H4 (cell line): ENCODE results near the gene GYPC. TPM values are rescaled to one million over a fixed set of nuclear protein-coding genes. Genes with fewer than 3 reads are reported as not detected.
"Not testable (repeated sequence)": the region's sequence is repeated elsewhere in the genome, so short reads cannot be mapped to it uniquely, and the experiment has no call there.

Experiments used
- DNase-seq: peaks from one replicate; pipeline ENCODE4 v3.0.0-alpha.2; 2015; ENCODE audit warnings: low spot score
- total RNA-seq: library from RNA; depleted of rRNA; stranded (reverse); fragments of >200 nt; shearing (Covaris generic); gene quantifications from 2 replicates; pipeline ENCODE4 v1.2.3, GENCODE V29; 2014; rRNA removed

GYPC gene, protein sequence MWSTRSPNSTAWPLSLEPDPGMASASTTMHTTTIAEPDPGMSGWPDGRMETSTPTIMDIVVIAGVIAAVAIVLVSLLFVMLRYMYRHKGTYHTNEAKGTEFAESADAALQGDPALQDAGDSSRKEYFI
- total RNA-seq, result 72.3 and 84.6 TPM in 2 replicates

DNA sequence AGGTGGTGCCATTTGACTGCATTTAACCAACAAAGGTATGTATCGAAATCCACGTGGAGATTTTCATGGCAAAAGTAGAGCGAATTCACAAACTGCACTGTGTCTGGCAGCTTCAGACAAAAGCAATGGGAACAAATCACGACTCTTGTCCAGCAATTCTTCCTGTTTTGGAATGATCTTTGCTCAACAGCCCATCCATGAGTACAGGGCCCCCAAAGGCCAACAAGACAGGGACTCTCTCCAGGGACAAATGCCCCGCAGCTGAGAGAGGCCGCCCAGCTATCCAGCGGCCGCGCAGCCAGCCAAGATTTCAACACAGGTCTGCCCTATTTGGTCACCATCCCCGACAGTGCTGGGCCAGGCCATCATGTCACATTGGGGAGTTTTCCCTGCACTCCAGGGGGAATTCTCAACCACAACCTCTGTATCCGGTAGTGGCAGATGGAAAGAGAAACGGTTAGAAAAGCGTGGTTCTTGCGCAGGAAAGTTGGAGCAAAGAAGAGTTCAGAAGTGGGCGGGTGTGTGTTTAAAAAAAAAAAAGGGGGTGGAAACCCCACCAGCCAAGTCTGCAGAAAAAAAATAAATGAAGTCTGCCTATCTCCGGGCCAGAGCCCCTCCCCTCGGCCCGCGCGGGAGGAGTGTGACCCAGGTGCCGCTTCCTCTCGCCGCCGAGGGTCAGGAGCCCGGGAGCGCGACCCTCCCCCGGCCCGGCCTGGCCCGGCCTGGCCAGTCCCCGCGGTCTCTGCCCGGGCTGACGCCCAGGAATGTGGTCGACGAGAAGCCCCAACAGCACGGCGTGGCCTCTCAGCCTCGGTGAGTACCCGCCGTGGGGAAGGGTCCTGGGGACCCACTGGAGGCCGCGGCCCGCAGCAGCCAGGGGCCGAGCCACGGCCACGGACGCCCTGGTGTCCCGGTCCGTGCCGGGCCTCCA lies at the start of gene GYPC:
TSS of gene GYPC (plus strand) at position 659 of the 931 bp plus-strand sequence. CDS start at position 765, 106 bp downstream.
- peak; percentile 71 for DNase-seq

DNA sequence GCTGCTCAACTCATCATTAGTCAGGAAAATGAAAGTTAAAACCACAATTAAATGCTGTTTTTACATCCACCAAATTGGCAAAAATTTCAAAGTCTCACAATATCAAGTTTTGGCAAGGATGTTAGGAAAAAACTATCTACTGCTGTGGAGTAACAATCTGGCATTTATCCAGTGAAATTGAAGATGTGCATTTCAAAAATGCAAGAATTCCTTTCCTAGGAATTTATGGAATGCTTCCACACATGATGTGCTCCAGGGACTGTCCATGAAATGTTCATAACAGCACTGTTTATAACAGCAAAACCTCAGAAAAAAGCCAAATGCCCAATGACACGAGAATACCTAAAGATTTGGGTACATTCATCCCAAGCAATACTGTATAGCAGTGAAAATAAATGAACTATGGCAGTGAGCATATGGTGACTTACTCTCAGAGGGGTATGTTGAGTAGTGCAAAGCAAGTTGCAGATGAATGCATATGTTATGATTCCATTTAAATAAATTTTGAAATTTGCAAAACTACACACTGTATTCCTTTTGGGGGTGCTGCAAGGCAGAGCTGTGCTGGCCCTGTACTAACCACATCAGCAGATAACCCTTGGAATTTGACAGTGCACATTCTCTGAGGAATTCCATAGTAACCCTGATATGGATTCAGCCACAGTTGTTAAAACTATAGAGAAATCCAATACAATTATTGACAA lies 41.3 kb upstream of the GYPC start:
- DNase-seq, result no peak

DNA sequence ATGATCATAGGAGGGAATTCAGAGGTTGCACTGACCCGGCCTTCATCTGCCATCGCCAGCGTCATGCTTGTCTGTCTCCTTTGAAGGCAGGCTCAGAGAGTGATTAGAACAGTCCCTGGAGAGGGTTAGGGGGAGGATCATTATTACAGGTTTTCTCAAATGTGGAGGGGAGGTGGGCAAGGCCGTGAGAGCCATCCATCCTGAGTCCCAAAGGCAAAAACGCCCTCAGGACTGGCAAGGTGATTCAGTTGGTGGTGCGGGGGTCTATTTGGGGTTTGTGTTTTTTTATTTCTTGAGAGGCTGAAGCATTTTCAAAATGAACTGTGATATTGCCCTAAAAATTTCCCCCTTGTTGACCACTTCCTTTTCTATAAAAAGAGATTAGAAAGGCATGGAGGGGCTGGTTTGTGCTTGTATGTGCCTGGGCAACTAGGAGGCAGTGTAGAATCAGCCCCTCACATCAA lies 39.3 kb upstream of the GYPC start:
- no peak for DNase-seq

DNA sequence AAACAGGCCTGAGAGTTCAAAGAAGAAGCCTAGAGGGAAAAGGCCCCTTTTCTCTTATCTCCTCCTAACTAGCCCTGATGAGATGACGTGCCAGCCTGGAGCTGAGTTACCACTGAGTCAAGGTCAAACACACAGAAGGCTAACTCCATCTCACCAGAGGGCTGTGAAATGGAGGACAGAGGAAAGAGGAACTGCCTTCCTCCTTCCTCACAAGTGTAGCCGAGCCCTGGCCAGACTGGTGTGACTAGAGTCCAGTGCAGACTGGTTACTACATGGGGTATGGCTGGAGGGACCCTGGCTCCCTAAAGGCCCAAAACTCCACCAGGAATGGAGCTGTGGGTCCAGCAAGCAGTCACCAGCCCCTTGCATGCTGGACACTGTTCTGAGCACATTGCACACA lies 35.7 kb upstream of the GYPC start:
- no peak for DNase-seq

DNA sequence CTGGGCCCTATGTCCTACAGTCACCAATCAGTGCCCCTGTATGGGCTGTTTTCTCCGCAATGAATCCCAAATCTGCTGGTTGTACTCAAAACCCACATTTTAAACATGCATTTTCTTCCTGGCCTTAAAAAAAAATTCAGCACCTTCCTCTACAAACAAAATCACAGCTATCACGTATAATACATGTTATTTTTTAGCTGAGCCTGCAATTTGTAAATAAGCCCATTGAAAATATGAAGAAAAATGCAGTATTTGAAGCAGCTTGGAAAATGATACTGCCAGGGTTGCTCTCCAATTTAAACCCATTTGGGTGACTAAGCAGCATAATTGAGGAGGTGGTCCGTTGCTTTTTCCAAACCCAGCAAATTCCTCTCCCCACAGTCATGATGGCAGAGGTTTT lies 33.0 kb upstream of the GYPC start:
- no peak for DNase-seq

DNA sequence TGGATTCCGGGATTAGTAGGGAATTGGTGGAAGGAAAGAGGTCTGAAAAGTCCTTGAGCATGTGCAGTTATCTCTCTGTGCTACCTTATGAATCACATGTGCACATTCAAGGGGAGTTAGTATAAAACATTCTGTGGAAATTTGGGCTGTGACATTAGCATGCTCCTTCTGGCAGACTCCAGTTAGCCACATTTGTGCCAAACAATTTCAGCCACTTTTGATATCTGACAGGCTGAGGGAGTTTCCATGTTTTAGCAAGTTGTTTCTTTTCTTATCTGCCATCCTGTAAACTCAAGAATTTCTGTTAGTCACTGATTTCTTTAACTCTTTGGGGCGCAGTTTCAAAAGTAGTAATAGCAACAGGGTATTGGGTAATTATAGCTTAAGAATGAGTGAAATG lies 28.3 kb upstream of the GYPC start:
- no peak for DNase-seq

DNA sequence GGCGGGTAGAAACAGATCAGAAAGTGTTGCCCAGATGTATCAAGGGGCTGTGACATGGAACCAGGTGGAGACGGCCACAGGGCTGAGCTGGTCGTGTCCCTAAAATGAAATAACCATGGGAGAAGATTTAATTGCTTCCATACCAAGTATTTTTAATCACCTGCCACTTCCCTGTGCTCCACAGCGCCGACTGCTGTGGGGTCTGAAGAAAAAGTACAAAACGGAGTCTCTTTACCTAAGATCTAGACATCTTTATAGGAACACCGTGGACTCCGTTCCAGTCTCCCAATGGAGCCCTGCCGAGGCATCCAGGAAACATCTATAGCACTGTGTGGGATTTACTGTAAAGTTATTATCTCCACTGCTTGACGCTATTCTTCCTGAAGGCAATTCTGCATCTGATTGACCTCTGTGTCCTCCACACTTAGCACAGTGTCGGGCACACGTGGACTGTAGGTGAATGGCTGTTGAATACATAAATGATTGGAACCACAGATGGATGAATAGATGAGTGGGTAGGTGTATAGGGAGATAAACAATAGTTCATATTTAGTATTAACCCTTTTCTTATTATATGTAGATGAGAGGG lies 21.6 kb upstream of the GYPC start:
- DNase-seq, result peak; percentile 14

DNA sequence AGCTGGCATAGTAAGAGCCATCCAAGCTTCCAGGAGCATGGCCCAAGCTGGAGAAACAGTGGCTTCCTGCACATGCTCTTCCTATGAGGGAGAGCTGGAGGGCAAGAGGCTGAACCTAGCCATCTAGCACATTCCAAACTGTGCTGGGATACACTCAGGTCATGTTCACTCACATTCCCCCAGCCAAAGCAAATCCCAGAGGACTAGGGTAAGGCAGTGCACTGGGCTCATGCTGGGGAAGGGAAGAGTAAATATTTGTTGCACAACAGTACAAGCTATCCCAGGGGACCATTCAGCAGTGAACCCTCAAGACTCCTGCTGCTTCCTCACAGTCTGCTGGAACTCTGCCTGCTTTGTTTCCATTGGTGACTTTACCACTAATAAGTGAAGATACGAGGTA lies 20.7 kb upstream of the GYPC start:
- no peak for DNase-seq

DNA sequence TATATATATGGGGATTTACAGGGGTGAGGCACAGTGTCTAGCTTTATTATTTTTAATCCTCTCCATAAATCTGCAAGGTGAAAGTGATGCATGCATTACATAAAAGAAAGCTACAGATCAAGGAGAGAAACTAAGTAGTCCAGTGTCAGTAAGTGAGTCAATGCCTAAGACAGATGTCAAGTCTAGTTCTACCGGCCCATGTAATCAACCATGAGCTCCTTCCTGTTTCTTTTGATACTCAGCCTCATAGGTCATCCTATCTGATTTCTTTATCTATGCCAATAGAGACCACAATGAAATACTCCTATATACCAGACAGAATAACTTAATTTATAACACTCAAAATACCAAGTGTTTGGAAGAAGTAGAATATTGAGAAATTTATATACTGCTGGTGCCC lies 20.2 kb upstream of the GYPC start:
- DNase-seq, result no peak

DNA sequence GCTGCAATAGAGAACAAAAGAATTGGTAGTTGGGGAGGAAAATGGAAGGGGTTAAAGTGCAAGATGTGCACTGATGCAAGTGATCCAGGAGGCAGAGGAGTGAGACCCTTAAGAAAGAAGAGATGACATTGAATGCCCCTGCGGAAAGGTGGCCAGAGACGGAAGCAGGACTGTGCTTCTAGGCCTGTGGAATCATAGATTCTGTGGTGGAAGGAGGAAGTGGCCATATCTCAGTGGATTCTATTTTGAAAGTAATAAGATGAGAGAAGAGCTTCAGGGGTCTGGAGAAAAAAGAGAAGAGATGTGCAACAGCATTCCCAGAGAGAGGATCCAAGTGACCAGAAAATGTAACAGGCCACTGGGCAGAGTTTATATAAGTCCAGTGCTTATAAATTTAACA lies 18.6 kb upstream of the GYPC start:
- no peak for DNase-seq

DNA sequence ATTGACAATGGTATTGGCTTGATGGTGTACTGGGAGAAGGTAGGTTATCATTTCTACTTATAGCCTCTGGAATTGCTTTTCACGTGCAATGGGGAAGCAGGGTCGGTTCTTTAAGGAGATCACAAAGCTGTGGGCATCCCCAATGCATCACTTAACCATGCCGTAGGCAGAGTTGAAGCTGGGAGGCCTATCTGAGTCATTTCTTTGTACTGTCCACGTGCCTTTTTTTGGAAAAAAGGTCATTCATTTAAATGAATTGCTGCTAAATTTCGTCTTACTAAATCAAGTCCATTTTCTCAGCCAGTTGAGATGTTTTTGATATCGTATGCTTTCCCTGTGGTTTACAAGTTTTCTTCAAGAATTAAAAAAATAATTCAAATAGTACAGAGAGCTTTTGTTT lies 17.2 kb upstream of the GYPC start:
- no peak for DNase-seq

DNA sequence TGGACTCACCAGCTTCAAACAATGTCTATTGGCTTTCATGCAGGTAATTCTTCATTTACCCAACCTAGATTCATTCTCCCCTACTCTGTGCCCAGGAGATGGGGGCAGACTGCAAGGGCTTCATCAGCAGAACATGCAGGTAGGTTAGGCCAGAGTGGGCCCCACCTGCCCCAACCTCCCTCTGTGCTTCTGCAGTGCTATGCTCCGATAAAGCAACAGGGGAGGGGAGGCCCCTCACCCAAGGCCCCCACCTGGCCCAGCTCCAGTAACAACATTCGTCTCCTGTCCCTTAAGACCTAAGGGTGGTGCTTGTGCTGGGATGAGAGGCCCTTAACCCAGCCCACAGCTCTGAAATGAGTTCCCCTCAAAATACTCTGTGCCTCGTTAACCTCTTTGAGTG lies 16.7 kb upstream of the GYPC start:
- DNase-seq, result no peak

DNA sequence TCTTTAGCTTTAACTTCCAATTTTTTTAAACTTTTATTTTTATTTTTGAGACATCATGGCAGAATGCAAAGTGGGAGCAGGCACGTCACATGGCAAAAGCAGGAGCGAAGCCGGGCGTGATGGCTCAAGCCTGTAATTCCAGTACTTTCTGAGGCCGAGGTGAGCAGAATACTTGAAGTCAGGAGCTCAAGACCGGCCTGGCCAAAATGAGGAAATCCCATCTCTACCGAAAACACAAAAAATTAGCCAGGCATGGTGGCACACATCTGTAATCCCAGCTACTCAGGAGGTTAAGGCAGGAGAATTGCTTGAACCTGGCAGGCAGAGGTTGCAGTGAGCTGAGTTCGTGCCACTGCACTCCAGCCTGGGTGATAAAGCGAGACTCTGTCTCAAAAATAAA lies 14.7 kb upstream of the GYPC start:
- not testable (repeated sequence) for DNase-seq

DNA sequence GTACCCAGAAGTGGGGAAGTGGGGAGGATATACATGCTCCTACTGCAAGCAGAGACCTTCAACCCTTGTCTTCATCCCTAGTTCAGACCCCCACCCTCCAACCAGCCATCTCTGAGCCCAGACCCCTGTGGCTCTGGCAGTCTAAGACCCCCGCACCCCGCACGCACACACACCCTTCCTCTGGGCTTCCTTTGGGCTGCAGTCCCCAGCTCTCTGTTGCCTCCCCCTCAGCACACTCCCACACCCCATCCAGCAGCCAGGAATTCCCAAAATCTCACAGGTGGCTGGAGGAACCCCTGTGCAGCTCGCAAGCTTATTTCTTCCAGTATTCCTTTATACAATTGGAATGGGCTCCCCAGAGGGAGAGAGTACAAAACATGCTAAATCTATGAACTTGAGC lies 13.9 kb upstream of the GYPC start:
- no peak for DNase-seq

DNA sequence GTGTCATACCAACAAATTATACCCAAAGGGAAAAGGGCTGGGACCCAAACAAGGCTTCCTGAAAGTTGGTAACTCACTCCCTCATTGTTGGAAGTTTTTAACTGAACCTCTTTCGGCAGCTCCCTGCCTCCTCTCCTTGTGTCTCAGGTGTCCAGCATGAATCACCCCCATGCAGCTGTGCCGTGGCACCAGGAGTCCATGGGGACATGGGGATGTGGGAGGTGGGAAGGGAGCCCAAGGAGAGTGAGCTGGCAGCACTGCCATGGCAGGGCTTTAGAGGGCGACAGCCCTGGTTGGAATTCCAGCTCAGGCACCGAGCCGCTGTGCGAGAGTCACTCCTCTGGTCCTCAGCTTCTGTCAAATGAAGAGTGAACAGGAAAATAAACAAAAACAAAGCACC lies 12.5 kb upstream of the GYPC start:
- no peak for DNase-seq

DNA sequence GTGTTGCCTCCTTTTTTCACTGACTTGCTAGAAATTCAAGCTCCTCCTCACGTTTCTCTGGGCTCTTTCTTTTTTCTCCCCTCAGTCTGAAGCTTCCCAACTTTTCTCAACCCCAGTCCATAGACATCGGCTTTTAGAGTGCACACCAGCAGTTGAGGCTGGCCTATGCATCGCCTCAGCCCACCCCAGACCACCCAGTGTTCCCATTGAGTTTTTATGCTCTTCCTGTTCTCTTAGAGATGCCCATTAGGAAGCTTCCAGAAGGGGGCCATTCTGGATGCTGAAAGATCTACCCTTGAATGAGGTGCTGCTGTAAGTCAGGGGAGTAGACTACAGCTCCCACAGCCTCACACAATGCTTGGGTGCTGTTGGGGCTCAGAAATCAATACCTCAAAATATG lies 12.0 kb upstream of the GYPC start:
- DNase-seq, result no peak

DNA sequence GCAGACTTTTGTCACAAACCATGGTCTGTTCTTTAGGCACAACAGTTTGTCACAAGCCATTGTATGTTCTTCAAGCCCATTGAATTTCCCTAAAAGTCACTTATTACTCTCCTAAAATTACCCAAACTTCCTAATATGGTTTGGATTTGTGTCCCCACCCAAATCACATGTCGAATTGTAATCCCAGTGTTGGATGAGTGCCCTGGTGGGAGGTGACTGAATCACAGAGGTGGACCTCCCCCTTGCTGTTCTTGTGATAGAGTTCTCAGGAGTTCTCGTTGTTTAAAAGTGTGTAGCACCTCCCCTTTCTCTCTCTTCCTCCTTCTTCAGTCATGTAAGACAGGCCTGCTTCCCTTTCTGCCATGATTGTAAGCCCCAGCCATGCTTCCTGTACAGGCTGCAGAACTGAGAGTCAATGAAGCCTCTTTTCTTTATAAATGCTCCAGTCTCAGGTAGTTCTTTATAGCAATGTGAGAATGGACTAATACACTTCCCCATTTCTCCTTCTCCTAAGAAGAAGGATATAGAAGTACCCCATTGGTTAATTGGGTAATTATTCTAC lies 11.2 kb upstream of the GYPC start:
- no peak for DNase-seq

DNA sequence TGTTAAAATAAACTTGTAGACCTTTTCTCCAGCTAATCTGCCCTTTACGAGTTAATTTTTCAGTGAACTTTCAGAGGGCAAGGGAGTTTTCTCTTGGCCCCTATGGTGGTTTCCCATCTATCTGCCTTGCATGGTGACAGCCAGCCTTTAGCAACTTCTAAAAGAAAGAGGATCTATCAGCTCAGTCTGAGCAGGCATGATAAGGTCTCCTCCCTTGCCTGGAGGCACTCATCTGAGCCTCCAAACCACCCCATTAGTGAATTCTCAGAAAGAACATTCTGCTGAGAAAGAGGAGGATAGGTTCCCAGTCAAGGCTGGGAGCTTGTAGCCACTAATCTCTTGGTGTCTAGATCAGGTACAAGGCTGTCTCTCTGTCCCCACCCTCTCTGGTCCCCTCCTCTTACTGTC lies 10.7 kb upstream of the GYPC start:
- DNase-seq, result no peak

DNA sequence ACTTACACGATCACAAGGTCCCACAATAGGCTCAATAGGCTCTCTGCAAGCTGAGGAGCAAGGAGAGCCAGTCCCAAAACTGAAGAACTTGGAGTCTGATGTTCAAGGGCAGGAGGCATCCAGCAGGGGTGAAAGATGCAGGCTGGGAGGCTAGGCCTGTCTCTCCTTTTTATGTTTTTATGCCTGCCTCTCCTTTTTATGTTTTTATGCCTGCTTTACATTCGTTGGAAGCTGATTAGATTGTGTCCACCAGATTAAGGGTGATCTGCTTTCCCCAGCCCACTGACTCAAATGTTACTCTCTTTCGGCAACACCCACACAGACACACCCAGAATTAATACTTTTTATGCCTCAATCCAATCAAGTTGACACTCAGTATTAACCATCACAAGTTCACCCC lies 9.9 kb upstream of the GYPC start:
- no peak for DNase-seq

DNA sequence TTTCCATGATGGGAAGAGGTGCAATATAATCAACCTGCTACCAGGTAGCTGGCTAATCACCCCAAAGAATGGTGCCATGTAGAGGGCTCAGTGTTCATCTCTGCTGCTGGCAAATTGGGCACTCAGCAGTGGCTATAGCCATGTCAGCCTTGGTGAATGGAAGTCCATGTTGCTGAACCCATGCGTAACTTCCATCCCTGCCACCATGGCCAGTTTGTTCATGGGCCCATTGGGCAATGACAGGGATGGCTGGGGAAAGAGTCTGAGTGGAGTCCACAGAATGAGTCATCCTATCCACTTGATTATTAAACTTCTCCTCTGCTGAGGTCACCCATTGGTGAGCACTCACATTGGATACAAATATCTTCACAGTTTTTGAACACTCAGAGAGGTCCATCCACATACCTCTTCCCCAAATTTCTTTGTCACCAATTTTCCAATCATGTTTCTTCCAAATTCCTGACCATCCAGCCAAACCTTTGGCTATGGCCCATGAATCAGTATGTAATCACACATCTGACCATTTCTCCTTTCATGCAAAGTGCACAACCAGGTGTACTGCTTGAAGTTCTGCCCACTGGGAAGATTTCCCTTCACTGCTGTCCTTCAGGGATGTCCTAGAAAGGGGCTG lies 8.1 kb upstream of the GYPC start:
- DNase-seq, result not testable (repeated sequence)

DNA sequence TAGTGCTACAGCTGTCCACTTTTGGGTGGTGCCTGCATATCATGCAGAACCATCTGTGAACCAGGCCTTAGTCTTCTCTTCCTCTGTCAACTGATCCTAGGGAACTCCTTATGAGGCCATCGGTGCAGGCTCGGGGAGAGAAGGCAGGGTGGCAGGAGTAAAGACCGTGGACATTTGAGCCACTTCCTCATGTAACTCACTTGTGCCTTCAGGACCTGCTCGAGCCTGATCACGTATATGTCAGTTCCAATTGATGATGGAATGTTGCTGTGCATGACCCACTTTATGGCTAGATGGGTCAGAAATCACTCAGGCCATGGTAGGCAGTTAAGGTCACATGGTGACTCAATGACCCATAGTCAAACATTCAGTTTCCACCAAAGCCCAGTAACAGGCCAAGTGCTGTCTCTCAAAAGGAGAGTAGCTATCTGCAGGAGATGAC lies 7.6 kb upstream of the GYPC start:
- DNase-seq, result not testable (repeated sequence)
